Left lung (tissue), 10 donors: ENCODE results near the gene PSTK. TPM values are rescaled to one million over a fixed set of nuclear protein-coding genes. Genes with fewer than 3 reads are reported as not detected.

ENCODE experiments used
- ATAC-seq: fragments of 200-7000 bp; cut with Tn5 transposase; one replicate; pipeline ENCODE4 v1.9.1; 2020; ENCODE audit warnings: moderate library complexity
- DNase-seq, 4 donors: peaks; one replicate each; pipeline ENCODE4 v3.0.0-alpha.2; 2013 to 2020
- H3K27ac ChIP-seq, 2 donors: fragments of 200-600 bp; sonication (generic) in 1 of 2; one replicate each; pipeline versions ENCODE4 v1.5.0 to v1.8.0; 2020 to 2021
- H3K27me3 ChIP-seq, 2 donors: fragments of 200-600 bp; sonication (generic) in 1 of 2; one replicate each; pipeline versions ENCODE4 v1.5.0 to v1.8.0; 2020 to 2021
- H3K36me3 ChIP-seq, 2 donors: fragments of 200-600 bp; sonication (generic) in 1 of 2; one replicate each; pipeline versions ENCODE4 v1.5.0 to v1.8.0; 2020 to 2021
- H3K4me1 ChIP-seq, 2 donors: fragments of 200-600 bp; one replicate each; pipeline ENCODE4 v1.8.0; 2021
- H3K4me3 ChIP-seq, 2 donors: fragments of 200-600 bp; sonication (generic) in 1 of 2; one replicate each; pipeline versions ENCODE4 v1.5.0 to v1.8.0; 2020 to 2021; ENCODE audit warnings: mild to moderate bottlenecking in 1 of 2
- H3K9me3 ChIP-seq, 2 donors: fragments of 200-600 bp; sonication (generic) in 1 of 2; one replicate each; pipeline versions ENCODE4 v1.5.0 to v1.8.0; 2020 to 2021
- intact Hi-C, 2 donors: fragments of 100-400 bp; cut with DNase I; formaldehyde crosslinking; loops; one replicate each; pipeline versions ENCODE4 v1.11.2 to v1.14.2; 2022
- polyA plus RNA-seq, 6 donors: library from polyadenylated mRNA; unstranded; fragments of 120-200 nt; gene quantifications; one replicate each; pipeline ENCODE4 v1.2.1, GENCODE V29; 2013; ENCODE audit not compliant: insufficient read length in 6 of 6
- total RNA-seq, 2 donors: library from RNA; stranded (reverse); fragmentation: NEBNext Ultra II Directional; extraction: Animal tissue kit (Norgen Biotek cat#: 25700); gene quantifications; one replicate each; pipeline ENCODE4 v1.2.1, GENCODE V29; 2021
- TF ChIP-seq, protein P1 (sequence below), 2 donors: fragments of 200-600 bp; sonication (generic) in 1 of 2; IDR thresholded peaks; one replicate each; pipeline versions ENCODE4 v1.5.0 to v1.8.0; 2021; ENCODE audit warnings: antibody characterized with exemption in 2 of 2
- donor health status: DM: no; HTN: yes; CAD: no.
- donor health status: DM: no; HTN: no; CAD: no.

The PSTK gene
- total and polyA plus RNA-seq, 8 donors = 3.8 to 9.9 (median 8.1) TPM

DNA sequence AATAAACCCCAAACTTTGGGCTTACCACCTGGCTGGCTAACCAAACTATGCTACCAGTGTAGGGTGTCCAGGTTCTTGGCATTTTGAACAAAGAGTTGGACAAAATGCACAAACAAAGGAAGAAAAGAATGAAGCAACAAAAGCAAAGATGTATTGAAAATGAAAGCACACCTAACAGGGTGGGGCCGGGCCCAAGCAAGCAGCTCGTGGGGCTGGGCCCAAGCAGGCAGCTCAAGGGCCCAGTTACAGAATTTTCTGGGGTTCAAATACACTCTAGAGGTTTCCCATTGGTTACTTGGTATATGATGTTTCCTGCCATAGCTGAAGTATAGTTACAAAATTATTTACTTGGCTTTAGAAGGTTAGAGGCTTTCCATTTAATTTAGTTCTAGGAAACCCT lies 44.3 kb downstream of the PSTK start:
- TF ChIP-seq, protein P1, sequence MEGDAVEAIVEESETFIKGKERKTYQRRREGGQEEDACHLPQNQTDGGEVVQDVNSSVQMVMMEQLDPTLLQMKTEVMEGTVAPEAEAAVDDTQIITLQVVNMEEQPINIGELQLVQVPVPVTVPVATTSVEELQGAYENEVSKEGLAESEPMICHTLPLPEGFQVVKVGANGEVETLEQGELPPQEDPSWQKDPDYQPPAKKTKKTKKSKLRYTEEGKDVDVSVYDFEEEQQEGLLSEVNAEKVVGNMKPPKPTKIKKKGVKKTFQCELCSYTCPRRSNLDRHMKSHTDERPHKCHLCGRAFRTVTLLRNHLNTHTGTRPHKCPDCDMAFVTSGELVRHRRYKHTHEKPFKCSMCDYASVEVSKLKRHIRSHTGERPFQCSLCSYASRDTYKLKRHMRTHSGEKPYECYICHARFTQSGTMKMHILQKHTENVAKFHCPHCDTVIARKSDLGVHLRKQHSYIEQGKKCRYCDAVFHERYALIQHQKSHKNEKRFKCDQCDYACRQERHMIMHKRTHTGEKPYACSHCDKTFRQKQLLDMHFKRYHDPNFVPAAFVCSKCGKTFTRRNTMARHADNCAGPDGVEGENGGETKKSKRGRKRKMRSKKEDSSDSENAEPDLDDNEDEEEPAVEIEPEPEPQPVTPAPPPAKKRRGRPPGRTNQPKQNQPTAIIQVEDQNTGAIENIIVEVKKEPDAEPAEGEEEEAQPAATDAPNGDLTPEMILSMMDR (IDR thresholded peaks at IDR 0.05) = no peak
- H3K4me3 ChIP-seq = no peak overlapping the region
- no peak for DNase-seq
- no peaks in the 10 kb centered on the region for H3K9me3 ChIP-seq
- no peaks in the 10 kb centered on the region for H3K4me1 ChIP-seq
- H3K27ac ChIP-seq = no peak overlapping the region
- intact Hi-C loops = no loop called here
- no peak for ATAC-seq
- H3K27me3 ChIP-seq = no peaks in the 10 kb centered on the region
- no peaks in the 10 kb centered on the region for H3K36me3 ChIP-seq

DNA sequence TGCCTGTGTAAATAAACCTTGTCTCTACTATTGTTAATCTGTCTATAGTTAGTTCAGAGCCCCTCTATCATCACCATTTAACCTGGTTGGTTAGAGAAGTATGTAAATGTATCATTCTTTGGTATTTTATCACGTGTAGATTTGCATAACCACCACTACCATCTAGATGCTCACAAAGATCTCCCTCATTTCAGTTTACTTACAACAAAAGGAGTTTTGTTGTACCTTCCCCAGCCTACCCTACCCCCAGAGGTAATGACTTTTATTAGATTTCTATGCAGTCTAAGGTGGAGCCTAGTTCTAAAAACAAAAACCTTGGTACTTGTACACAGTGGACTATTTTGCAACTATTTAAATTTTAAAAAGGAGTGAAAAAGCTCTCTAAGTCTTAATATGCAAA lies 46.1 kb downstream of the PSTK start:
- no peak for ATAC-seq
- Histone ChIP-seq H3K27me3 (no peaks in the 10 kb centered on the region), H3K9me3 (no peaks in the 10 kb centered on the region), H3K36me3 (no peaks in the 10 kb centered on the region), H3K27ac (no peak overlapping the region), H3K4me3 (no peak overlapping the region), H3K4me1 (no peaks in the 10 kb centered on the region)
- TF ChIP-seq, protein P1 (IDR thresholded peaks at IDR 0.05) = no peak
- intact Hi-C loops = no loop called here
- no peak for DNase-seq

DNA sequence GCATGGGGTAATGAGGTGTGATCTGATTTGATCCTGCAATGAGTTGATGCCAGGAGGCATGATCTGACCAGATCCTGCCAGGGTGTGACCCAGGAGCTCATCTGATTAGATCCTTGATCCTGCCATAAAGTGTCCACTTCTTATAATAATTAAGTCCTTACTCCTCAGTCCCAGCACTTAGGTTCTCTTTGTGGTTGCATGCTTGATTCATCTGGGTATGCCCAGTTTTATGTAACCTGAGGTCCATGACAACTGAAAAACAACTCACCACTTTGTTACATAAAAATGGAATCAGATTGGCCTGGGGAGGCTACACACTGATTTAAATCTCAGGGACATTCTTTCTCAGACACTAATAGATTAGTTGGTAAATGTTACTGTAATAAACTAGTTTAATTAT lies 47.7 kb downstream of the PSTK start:
- Histone ChIP-seq H3K4me1 (no peaks in the 10 kb centered on the region), H3K9me3 (no peaks in the 10 kb centered on the region), H3K36me3 (no peaks in the 10 kb centered on the region), H3K4me3 (no peak overlapping the region), H3K27ac (no peak overlapping the region), H3K27me3 (no peaks in the 10 kb centered on the region)
- DNase-seq = no peak
- ATAC-seq = no peak
- TF ChIP-seq, protein P1 (IDR thresholded peaks at IDR 0.05) = no peak
- intact Hi-C loops = no loop called here

DNA sequence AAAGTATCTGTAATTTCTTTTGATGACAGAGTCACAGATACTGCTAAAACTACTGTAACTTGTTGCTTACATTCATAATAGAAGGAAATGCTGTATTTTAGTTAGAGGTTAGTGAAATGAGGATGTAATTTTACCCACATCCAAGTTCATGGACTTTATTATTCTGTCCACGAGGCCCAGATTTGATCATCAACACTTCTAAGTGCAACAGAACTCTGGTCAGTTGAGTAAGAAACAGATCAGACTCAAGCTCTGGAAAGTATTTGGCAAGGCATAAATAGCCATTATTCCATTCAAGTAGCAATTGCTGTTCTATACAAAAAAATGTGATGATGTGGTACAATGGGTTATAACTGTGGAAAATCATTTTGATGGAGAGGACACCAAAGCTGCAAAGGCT lies 50.9 kb downstream of the PSTK start:
- Histone ChIP-seq H3K27ac (no peak overlapping the region), H3K36me3 (peaks cover 0 to 12% of the 10 kb centered on the region in 2 donors), H3K9me3 (no peaks in the 10 kb centered on the region), H3K4me1 (no peaks in the 10 kb centered on the region), H3K27me3 (no peaks in the 10 kb centered on the region), H3K4me3 (no peak overlapping the region)
- no peak for DNase-seq
- no peak for ATAC-seq
- TF ChIP-seq, protein P1 (IDR thresholded peaks at IDR 0.05) = no peak
- intact Hi-C loops = no loop called here

DNA sequence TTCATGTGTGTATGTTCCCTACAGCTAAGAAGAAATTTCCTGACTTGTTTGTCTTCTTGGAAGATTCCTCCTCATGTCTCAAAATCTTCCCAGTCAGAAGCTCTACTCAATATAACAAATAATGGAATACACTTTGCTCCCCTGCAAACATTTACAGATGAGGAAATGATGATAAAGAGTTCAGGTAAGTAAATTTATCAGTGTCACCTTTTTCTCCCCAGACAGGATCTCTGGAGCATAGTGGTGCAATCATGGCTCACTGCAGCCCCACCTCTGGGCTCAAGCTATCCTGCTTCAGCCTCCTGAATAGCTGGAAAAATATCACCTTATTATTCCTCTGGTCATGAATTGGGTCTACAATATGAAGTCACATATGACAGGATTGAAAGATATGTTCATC lies 54.1 kb downstream of the PSTK start:
- TF ChIP-seq, protein P1 (IDR thresholded peaks at IDR 0.05) = no peak

More for the DNA sequence above, 54.1 kb downstream of the PSTK start:
- DNase-seq (no peak), ATAC-seq (no peak)
- Histone ChIP-seq H3K27ac (no peak overlapping the region), H3K4me3 (no peak overlapping the region), H3K4me1 (peaks cover 0 to 3% of the 10 kb centered on the region in 2 donors), H3K36me3 (peaks cover 0 to 23% of the 10 kb centered on the region in 2 donors), H3K9me3 (no peaks in the 10 kb centered on the region), H3K27me3 (no peaks in the 10 kb centered on the region)
- intact Hi-C loops = no loop called here
